HL-60 (cell line): ENCODE measurements around the gene ARID3C.

Experiments used
- GABPA ChIP-seq: IDR thresholded peaks from 2 replicates; pipeline ENCODE4 v1.6.1; 2012; ENCODE audit warnings: low read depth
- POLR2AphosphoS5 ChIP-seq: IDR thresholded peaks from 2 replicates; pipeline ENCODE4 v1.6.1; 2012; ENCODE audit warnings: low read depth
- SPI1 ChIP-seq: IDR thresholded peaks from 2 replicates; pipeline ENCODE4 v1.6.1; 2012; ENCODE audit warnings: low read depth, mild to moderate bottlenecking, borderline replicate concordance
- TF ChIP-seq, protein P1 (sequence below): IDR thresholded peaks from one replicate; pipeline ENCODE4 v1.5.1; 2011; ENCODE audit warnings: low read length, control low read depth, inconsistent platforms; ENCODE audit not compliant: insufficient read depth
- TF ChIP-seq, protein P2 (sequence below): IDR thresholded peaks from 2 replicates; pipeline ENCODE4 v1.6.1; 2012; ENCODE audit warnings: low read depth; ENCODE audit not compliant: insufficient replicate concordance

DNA sequence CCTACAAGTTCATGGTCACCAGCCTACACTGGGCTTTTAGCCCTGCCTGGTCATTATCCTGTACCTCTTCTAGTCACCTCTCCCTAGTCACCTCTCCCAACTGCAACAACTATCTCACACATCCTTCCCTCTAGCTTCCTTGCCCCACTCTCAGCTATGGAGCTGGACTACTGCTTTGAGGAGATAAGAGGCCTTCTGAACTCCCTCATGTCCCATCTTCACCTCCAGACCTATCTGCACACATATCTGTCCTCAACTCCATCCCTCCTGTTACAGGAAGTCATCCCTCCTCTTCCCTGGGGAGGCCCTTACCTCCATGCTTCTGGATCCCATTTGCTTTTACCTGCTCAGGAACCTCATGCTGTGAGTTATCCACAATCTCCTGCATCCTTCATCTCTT, 22.7 kb downstream of the ARID3C start:
- TF ChIP-seq, protein P1, sequence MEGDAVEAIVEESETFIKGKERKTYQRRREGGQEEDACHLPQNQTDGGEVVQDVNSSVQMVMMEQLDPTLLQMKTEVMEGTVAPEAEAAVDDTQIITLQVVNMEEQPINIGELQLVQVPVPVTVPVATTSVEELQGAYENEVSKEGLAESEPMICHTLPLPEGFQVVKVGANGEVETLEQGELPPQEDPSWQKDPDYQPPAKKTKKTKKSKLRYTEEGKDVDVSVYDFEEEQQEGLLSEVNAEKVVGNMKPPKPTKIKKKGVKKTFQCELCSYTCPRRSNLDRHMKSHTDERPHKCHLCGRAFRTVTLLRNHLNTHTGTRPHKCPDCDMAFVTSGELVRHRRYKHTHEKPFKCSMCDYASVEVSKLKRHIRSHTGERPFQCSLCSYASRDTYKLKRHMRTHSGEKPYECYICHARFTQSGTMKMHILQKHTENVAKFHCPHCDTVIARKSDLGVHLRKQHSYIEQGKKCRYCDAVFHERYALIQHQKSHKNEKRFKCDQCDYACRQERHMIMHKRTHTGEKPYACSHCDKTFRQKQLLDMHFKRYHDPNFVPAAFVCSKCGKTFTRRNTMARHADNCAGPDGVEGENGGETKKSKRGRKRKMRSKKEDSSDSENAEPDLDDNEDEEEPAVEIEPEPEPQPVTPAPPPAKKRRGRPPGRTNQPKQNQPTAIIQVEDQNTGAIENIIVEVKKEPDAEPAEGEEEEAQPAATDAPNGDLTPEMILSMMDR, result no peak
- TF ChIP-seq POLR2AphosphoS5 (no peak), GABPA (no peak), SPI1 (no peak)
- TF ChIP-seq, protein P2, sequence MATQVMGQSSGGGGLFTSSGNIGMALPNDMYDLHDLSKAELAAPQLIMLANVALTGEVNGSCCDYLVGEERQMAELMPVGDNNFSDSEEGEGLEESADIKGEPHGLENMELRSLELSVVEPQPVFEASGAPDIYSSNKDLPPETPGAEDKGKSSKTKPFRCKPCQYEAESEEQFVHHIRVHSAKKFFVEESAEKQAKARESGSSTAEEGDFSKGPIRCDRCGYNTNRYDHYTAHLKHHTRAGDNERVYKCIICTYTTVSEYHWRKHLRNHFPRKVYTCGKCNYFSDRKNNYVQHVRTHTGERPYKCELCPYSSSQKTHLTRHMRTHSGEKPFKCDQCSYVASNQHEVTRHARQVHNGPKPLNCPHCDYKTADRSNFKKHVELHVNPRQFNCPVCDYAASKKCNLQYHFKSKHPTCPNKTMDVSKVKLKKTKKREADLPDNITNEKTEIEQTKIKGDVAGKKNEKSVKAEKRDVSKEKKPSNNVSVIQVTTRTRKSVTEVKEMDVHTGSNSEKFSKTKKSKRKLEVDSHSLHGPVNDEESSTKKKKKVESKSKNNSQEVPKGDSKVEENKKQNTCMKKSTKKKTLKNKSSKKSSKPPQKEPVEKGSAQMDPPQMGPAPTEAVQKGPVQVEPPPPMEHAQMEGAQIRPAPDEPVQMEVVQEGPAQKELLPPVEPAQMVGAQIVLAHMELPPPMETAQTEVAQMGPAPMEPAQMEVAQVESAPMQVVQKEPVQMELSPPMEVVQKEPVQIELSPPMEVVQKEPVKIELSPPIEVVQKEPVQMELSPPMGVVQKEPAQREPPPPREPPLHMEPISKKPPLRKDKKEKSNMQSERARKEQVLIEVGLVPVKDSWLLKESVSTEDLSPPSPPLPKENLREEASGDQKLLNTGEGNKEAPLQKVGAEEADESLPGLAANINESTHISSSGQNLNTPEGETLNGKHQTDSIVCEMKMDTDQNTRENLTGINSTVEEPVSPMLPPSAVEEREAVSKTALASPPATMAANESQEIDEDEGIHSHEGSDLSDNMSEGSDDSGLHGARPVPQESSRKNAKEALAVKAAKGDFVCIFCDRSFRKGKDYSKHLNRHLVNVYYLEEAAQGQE, result no peak
